GM19452 (cell line): Measurements from ENCODE around the gene PLEKHH3.

ENCODE experiments used
- ATAC-seq: cut with Tn5 transposase; IDR thresholded peaks from one replicate; pipeline ENCODE4 v1.9.1; 2021; ENCODE audit not compliant: unreplicated experiment

The PLEKHH3 gene

GRCh38 chr17:42676424-42677011, at the start of gene PLEKHH3:
TSS of gene PLEKHH3 (minus strand) at chr17:42676994. CDS start at chr17:42676563, 431 bp downstream.
- ATAC-seq = no peak

GRCh38 chr17:42725143-42725542, 48.3 kb upstream of the PLEKHH3 start:
- ATAC-seq = no peak

- ATAC-seq = no peak
Measured at GRCh38 chr17:42723636-42724035, 46.8 kb upstream of the PLEKHH3 start.

- no peak for ATAC-seq
Measured at GRCh38 chr17:42720996-42721583, 44.3 kb upstream of the PLEKHH3 start.

GRCh38 chr17:42709561-42709960, 32.8 kb upstream of the PLEKHH3 start:
- ATAC-seq = no peak

- ATAC-seq = no peak
Measured at GRCh38 chr17:42708588-42708987, 31.8 kb upstream of the PLEKHH3 start.

GRCh38 chr17:42706732-42707131, 29.9 kb upstream of the PLEKHH3 start:
- ATAC-seq = no peak

GRCh38 chr17:42704837-42705494, 28.2 kb upstream of the PLEKHH3 start:
- ATAC-seq = peak; percentile 63

- peak; percentile 27 for ATAC-seq
Measured at GRCh38 chr17:42704490-42704836, 27.7 kb upstream of the PLEKHH3 start.

- no peak for ATAC-seq
Measured at GRCh38 chr17:42702446-42702845, 25.7 kb upstream of the PLEKHH3 start.

GRCh38 chr17:42700586-42701289, 23.9 kb upstream of the PLEKHH3 start:
- ATAC-seq = no peak

GRCh38 chr17:42699415-42699740, 22.6 kb upstream of the PLEKHH3 start:
- ATAC-seq = no peak

- no peak for ATAC-seq
Measured at GRCh38 chr17:42698736-42699414, 22.1 kb upstream of the PLEKHH3 start.

- no peak for ATAC-seq
Measured at GRCh38 chr17:42697108-42697811, 20.5 kb upstream of the PLEKHH3 start.

GRCh38 chr17:42695500-42695899, 18.7 kb upstream of the PLEKHH3 start:
- ATAC-seq = no peak

GRCh38 chr17:42694524-42694923, 17.7 kb upstream of the PLEKHH3 start:
- ATAC-seq = no peak

- ATAC-seq = no peak
Measured at GRCh38 chr17:42692489-42692888, 15.7 kb upstream of the PLEKHH3 start.

GRCh38 chr17:42691021-42691545, 14.3 kb upstream of the PLEKHH3 start:
- ATAC-seq = no peak

GRCh38 chr17:42690596-42690995, 13.8 kb upstream of the PLEKHH3 start:
- ATAC-seq = no peak

- no peak for ATAC-seq
Measured at GRCh38 chr17:42687707-42688320, 11.0 kb upstream of the PLEKHH3 start.
